Tibial artery (tissue), 4 donors: Measurements from ENCODE around the gene OTUB1.

Source experiments
- DNase-seq, 2 donors: peaks; one replicate each; pipeline ENCODE4 v3.0.0-alpha.2; 2019
- H3K27ac ChIP-seq, 2 donors: fragments of 200-600 bp; sonication (generic) in 1 of 2; 1 replicate in 1 of 2; 2 replicates in 1 of 2; pipeline ENCODE4 v1.5.1; 2018 to 2019; ENCODE audit warnings: mild to moderate bottlenecking in 1 of 2
- H3K27me3 ChIP-seq, 2 donors: fragments of 200-600 bp; sonication (generic) in 1 of 2; one replicate each; pipeline versions ENCODE4 v1.5.1 to v1.6.0; 2016 to 2019
- H3K36me3 ChIP-seq, 3 donors: fragments of 200-600 bp; sonication (generic) in 2 of 3; one replicate each; pipeline ENCODE4 v1.5.1; 2016 to 2019; ENCODE audit warnings: mild to moderate bottlenecking in 2 of 3
- H3K4me1 ChIP-seq, 4 donors: fragments of 200-600 bp; sonication (generic) in 2 of 4; 1 replicate in 3 of 4; 2 replicates in 1 of 4; pipeline ENCODE4 v1.5.1; 2016 to 2019
- H3K4me3 ChIP-seq, 2 donors: fragments of 200-600 bp; sonication (generic) in 1 of 2; 1 replicate in 1 of 2; 2 replicates in 1 of 2; pipeline ENCODE4 v1.5.1; 2018 to 2019; ENCODE audit warnings: mild to moderate bottlenecking in 2 of 2
- H3K9me3 ChIP-seq, 3 donors: fragments of 200-600 bp; sonication (generic) in 1 of 3; one replicate each; pipeline ENCODE4 v1.5.1; 2016 to 2019
- CTCF ChIP-seq, 2 experiments: fragments of 200-600 bp in 1 of 2; fragments of 450-650 bp in 1 of 2; IDR thresholded peaks; one replicate each; pipeline ENCODE4 v1.5.1; 2017 to 2019; ENCODE audit warnings: antibody characterized with exemption in 2 of 2, mild to moderate bottlenecking in 1 of 2, moderate library complexity in 1 of 2
- intact Hi-C: fragments of 100-400 bp; cut with DNase I; formaldehyde crosslinking; loops from one replicate; pipeline ENCODE4 v1.15.0; 2023; ENCODE audit warnings: low total_unique reads

The OTUB1 gene

DNA sequence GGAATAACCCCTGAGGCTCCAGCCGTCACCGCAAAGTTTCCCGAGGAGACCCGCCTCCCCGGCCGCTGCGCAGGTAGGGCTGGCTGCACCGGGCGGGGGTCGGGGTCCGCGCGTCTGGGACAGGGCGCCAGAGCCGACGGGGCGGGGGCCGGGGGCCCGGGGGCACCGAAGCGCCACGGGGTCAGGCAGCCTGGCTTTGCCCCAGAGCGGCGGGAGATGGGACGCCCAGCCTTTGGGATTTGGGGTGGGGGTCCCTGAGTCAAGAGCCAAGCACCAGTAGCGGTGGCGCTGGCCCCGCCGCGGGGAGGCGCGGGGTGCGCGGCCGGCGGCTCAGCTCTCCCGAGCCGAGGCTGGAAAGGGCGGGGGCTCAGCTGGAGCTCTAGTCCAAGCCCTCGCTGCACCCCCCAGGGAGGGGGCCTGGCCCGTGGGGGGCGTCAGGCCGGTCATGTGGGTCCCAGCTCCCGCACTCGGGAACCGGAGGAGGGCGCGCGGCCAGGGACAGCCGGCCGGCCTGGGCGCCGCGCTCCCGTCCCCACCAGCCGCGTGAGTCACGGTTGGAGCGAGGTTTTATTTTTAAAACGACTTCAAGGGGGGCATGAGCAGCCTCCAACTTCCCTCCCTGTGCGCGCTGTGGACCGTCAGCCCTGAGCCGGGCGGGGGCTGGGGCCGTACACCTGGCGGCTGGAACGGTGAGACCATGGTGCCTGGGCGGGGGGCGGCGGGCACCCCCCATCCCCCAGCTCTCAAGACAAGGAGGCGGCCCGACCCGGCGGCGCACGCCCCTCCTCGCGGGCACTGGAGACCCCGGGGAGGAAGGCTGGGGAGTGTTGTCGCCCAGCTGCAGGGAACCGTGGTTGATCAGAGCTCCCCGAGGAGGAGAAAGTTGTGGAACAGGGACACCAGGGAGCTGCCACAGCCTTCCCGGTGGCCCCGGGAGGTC, 50.1 kb downstream of the OTUB1 start:
- no peak overlapping the region for H3K27ac ChIP-seq
- H3K4me1 ChIP-seq = peaks cover 0 to 26% (median 20%) of the 10 kb centered on the region in 4 donors
- intact Hi-C loops = no loop called here
- H3K36me3 ChIP-seq = no peaks in the 10 kb centered on the region
- DNase-seq = no peak
- no peaks in the 10 kb centered on the region for H3K9me3 ChIP-seq
- H3K27me3 ChIP-seq = peaks cover 0 to 50% of the 10 kb centered on the region in 2 donors
- no peak for TF ChIP-seq CTCF (IDR thresholded peaks at IDR 0.05)
- H3K4me3 ChIP-seq = peak overlapping the region; percentile 36 to 54

GRCh38 chr11:64037027-64037634, 50.9 kb downstream of the OTUB1 start:
- H3K27me3 ChIP-seq = peaks cover 0 to 46% of the 10 kb centered on the region in 2 donors
- no peaks in the 10 kb centered on the region for H3K9me3 ChIP-seq
- H3K4me1 ChIP-seq = peaks cover 0 to 26% (median 20%) of the 10 kb centered on the region in 4 donors
- H3K4me3 ChIP-seq = peak overlapping the region in 1 of 2 donors; percentile 54
- H3K27ac ChIP-seq = no peak overlapping the region
- DNase-seq = no peak
- TF ChIP-seq CTCF (IDR thresholded peaks at IDR 0.05) = no peak
- intact Hi-C loops = no loop called here
- no peaks in the 10 kb centered on the region for H3K36me3 ChIP-seq

DNA sequence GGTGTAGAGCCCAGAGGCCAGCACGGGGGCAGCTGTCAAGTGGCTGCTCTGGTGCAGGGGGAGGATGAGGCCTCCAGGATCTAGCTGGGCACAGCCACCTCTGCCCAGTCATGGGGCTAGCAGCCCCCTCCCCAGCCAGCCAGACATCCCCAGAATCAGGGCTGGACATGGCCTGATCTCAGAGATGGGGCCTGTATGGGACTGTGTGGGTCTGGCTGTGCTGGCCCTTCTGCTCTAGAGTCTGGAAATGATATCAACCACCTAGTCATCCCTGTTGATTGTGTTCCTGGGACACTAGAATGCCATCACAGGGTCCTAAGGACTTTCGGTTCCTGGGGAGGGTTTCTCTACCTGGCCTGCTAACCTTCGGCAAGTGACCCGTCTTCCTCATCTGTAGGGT, 52.3 kb downstream of the OTUB1 start:
- no peak for TF ChIP-seq CTCF (IDR thresholded peaks at IDR 0.05)
- Histone ChIP-seq H3K9me3 (no peaks in the 10 kb centered on the region), H3K27ac (no peak overlapping the region), H3K4me1 (peaks cover 0 to 26% (median 20%) of the 10 kb centered on the region in 4 donors), H3K27me3 (peaks cover 0 to 32% of the 10 kb centered on the region in 2 donors), H3K4me3 (no peak overlapping the region), H3K36me3 (no peaks in the 10 kb centered on the region)
- intact Hi-C loops = no loop called here
- DNase-seq = no peak

DNA sequence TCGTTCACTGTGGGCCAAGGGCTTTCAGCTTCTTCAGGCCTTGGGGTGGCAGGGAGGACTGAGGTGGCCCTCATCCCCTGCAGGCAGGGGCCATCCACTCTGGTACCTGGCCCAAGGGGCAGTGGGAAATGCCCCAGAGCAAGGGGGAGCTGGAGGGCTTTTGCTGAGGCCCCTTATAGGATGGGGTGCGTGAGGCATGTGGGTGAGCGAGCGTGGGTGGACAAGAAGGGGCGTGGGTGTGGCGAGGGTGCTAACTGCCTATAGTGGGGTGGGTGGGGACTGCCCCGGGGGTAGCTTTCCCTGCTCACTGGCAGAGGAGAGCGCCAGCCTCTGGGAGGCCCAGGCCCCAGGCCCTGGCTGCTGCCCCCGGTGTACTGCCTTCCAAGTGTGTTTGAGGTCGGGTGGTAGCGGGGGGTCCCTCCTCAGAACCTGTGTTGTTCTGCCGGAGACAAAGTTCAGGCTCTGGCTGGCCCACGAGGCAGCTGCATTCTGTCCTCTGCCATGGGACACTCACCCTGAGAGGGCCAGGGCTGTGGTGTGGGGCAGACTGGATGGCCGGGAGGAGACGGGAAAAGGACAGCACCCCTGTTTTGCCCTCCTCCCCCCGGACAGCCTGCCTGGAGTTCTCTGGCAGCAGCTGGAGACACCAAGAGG, 52.9 kb downstream of the OTUB1 start:
- TF ChIP-seq CTCF (IDR thresholded peaks at IDR 0.05) = no peak
- H3K27me3 ChIP-seq = peaks cover 0 to 25% of the 10 kb centered on the region in 2 donors
- intact Hi-C loops = no loop called here

GRCh38 chr11:64040684-64041322, 54.6 kb downstream of the OTUB1 start:
- DNase-seq = no peak
- Histone ChIP-seq H3K4me1 (peaks cover 0 to 15% (median 11%) of the 10 kb centered on the region in 4 donors), H3K4me3 (no peak overlapping the region), H3K36me3 (no peaks in the 10 kb centered on the region), H3K9me3 (no peaks in the 10 kb centered on the region), H3K27ac (no peak overlapping the region), H3K27me3 (peaks cover 0 to 11% of the 10 kb centered on the region in 2 donors)
- intact Hi-C loops = no loop called here
- no peak for TF ChIP-seq CTCF (IDR thresholded peaks at IDR 0.05)

More for the DNA sequence above, 52.9 kb downstream of the OTUB1 start:
- Histone ChIP-seq H3K27ac (no peak overlapping the region), H3K4me3 (no peak overlapping the region), H3K4me1 (peaks cover 0 to 26% (median 20%) of the 10 kb centered on the region in 4 donors), H3K9me3 (no peaks in the 10 kb centered on the region), H3K36me3 (no peaks in the 10 kb centered on the region)
- no peak for DNase-seq
